Endodermal cell (in vitro differentiated cells): ENCODE data around the gene PIGV. TPM values are rescaled to one million over a fixed set of nuclear protein-coding genes. Genes with fewer than 3 reads are reported as not detected.
A peak's percentile ranks its signal among the peaks of the same experiment; 100 is the strongest.

Source experiments
- DNase-seq: peaks from one replicate; pipeline ENCODE4 v3.0.0-alpha.2; 2017
- H3K27ac ChIP-seq: 2 replicates; pipeline ENCODE4 v1.5.1; 2013; ENCODE audit warnings: mild to moderate bottlenecking, low read depth, low read length, moderate library complexity
- H3K27me3 ChIP-seq: 2 replicates; pipeline ENCODE4 v1.6.1; 2013; ENCODE audit warnings: mild to moderate bottlenecking, low read length, moderate library complexity; ENCODE audit not compliant: insufficient read depth, control insufficient read depth, poor library complexity, severe bottlenecking
- H3K36me3 ChIP-seq: 2 replicates; pipeline ENCODE4 v1.7.0; 2013; ENCODE audit warnings: mild to moderate bottlenecking, low read length, moderate library complexity; ENCODE audit not compliant: control insufficient read depth, insufficient read depth
- H3K4me1 ChIP-seq: one replicate; pipeline ENCODE4 v1.7.0; 2013; ENCODE audit warnings: low read length; ENCODE audit not compliant: control insufficient read depth, insufficient read depth
- H3K4me3 ChIP-seq: 2 replicates; pipeline ENCODE4 v1.5.1; 2013; ENCODE audit warnings: mild to moderate bottlenecking, low read length, moderate library complexity
- H3K9ac ChIP-seq: 2 replicates; pipeline ENCODE4 v1.6.1; 2013; ENCODE audit warnings: mild to moderate bottlenecking, low read length, moderate library complexity; ENCODE audit not compliant: poor library complexity, severe bottlenecking; ENCODE audit errors: extremely low read depth
- H3K9me3 ChIP-seq: 2 replicates; pipeline ENCODE4 v1.6.1; 2013; ENCODE audit warnings: mild to moderate bottlenecking, low read length, moderate library complexity; ENCODE audit not compliant: control insufficient read depth
- H3K27ac Mint-ChIP-seq: 2 replicates; pipeline ENCODE4 v1.8.0; 2020; ENCODE audit warnings: mixed read lengths
- H3K27me3 Mint-ChIP-seq: 2 replicates; pipeline ENCODE4 v1.8.0; 2021; ENCODE audit warnings: mild to moderate bottlenecking, mixed read lengths; ENCODE audit not compliant: insufficient read depth
- H3K36me3 Mint-ChIP-seq: 2 replicates; pipeline ENCODE4 v1.8.0; 2020; ENCODE audit warnings: low read depth, mixed read lengths
- H3K4me1 Mint-ChIP-seq: 2 replicates; pipeline ENCODE4 v1.8.0; 2020; ENCODE audit warnings: mixed read lengths
- H3K4me3 Mint-ChIP-seq: 2 replicates; pipeline ENCODE4 v1.8.0; 2020; ENCODE audit warnings: mild to moderate bottlenecking, moderate library complexity, mixed read lengths
- H3K9me3 Mint-ChIP-seq: 2 replicates; pipeline ENCODE4 v1.8.0; 2020; ENCODE audit warnings: mild to moderate bottlenecking, mixed read lengths
- WGBS, 2 experiments: methylation state at CpG; one replicate each; pipeline versions ENCODE4 v1.1.5 to v1.1.7; 2013; ENCODE audit warnings: missing lambda C conversion rate in 2 of 2, mixed read lengths in 1 of 2; ENCODE audit not compliant: insufficient coverage in 1 of 2, insufficient read length in 1 of 2; 5-methylcytosine and 5-hydroxymethylcytosine counted together
- total RNA-seq, 2 donors: library from RNA; stranded (reverse); fragmentation: NEBNext Ultra II Directional in 1 of 2; extraction: Animal tissue kit (Norgen Biotek cat#: 25700) in 1 of 2; gene quantifications; 2 replicates in 1 of 2; 3 replicates in 1 of 2; pipeline ENCODE4 v1.2.1, GENCODE V29; 2021
- TF ChIP-seq, protein P1 (sequence below): fragments of 200-600 bp; sonication (generic); conservative IDR thresholded peaks from 2 replicates; pipeline ENCODE4 v1.5.0; 2021; ENCODE audit warnings: antibody characterized with exemption, mild to moderate bottlenecking

PIGV gene
- total RNA-seq, 2 donors from 2014 or later, result 12.7 to 14.6 TPM

DNA sequence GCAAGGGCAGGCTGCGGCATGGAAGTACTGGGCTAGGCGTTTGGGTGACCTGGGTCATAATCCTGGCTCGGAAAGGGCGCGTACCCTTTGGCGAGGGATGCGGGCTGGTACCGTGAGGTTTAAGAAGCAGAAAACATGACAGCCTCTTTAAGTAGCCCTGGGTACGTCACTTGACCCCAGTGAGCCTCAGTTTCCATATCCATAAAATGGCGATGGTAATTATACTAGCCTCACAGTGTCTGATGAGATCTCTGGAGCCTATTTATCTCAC is 700 bp downstream of the PIGV start:
- Histone ChIP-seq H3K9ac (peak overlapping the region; percentile 63), H3K27ac (peak overlapping the region; percentile 88), H3K4me1 (peaks cover 37% of the 10 kb centered on the region), H3K36me3 (peaks cover 3% of the 10 kb centered on the region), H3K4me3 (peak overlapping the region; percentile 88), H3K27me3 (no peaks in the 10 kb centered on the region), H3K9me3 (no peaks in the 10 kb centered on the region)
- WGBS, 2 experiments, result 50 to 58% methylated on average over 10 of the region's 10 CpGs
- H3K36me3 Mint-ChIP-seq, result peaks cover 2% of the 10 kb centered on the region
- DNase-seq, result no peak
- TF ChIP-seq, protein P1, sequence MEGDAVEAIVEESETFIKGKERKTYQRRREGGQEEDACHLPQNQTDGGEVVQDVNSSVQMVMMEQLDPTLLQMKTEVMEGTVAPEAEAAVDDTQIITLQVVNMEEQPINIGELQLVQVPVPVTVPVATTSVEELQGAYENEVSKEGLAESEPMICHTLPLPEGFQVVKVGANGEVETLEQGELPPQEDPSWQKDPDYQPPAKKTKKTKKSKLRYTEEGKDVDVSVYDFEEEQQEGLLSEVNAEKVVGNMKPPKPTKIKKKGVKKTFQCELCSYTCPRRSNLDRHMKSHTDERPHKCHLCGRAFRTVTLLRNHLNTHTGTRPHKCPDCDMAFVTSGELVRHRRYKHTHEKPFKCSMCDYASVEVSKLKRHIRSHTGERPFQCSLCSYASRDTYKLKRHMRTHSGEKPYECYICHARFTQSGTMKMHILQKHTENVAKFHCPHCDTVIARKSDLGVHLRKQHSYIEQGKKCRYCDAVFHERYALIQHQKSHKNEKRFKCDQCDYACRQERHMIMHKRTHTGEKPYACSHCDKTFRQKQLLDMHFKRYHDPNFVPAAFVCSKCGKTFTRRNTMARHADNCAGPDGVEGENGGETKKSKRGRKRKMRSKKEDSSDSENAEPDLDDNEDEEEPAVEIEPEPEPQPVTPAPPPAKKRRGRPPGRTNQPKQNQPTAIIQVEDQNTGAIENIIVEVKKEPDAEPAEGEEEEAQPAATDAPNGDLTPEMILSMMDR, result no peak
- peak overlapping the region; percentile 79 for H3K4me3 Mint-ChIP-seq
- peak overlapping the region; percentile 84 for H3K27ac Mint-ChIP-seq
- no peaks in the 10 kb centered on the region for H3K27me3 Mint-ChIP-seq
- no peaks in the 10 kb centered on the region for H3K9me3 Mint-ChIP-seq
- peaks cover 65% of the 10 kb centered on the region for H3K4me1 Mint-ChIP-seq

DNA sequence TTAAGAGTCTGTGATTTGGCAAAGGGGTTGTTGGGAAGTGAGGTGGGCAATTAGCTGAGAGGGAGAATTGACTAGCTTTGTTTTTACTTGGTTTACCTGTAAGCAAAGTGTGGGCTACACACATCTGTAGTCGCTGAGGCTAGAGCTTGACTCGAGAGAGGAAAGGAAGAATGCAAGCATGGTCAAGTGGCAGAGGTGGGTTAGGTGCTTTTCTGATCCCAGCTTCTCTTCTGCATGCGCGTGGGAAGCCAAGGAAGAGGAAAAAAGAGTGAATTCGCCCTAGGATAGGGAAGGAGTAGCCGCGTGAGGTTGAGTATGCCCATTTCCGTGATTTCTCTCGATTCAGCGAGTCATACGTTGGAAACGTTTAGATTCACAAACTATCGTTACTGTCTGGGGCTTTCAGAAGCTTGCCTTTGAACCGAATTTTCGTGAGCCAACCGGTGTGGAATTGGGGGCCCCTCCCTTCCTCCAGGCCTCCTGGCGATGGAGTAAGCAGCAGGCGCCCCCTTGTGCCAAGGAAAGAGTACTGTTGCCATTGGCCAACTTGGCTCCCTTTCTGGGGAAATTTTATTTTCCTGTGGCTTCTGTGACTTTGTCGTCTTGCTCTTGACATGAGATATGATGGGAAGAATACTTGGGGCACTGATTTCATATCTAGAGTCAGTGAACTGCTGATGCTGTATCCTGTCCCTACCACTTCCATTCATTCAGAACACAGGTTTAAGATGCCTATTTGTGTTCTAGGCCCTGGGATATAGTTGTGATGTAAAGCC is 1.3 kb downstream of the PIGV start:
- Histone ChIP-seq H3K36me3 (peaks cover 2% of the 10 kb centered on the region), H3K9ac (peak overlapping the region; percentile 63), H3K4me3 (peak overlapping the region; percentile 88), H3K27me3 (no peaks in the 10 kb centered on the region), H3K9me3 (no peaks in the 10 kb centered on the region), H3K27ac (no peak overlapping the region), H3K4me1 (peaks cover 32% of the 10 kb centered on the region)
- TF ChIP-seq, protein P1, result peak; percentile 98
- H3K9me3 Mint-ChIP-seq, result no peaks in the 10 kb centered on the region
- 13 to 18% methylated on average over 17 to 19 of the region's 19 CpGs for WGBS, 2 experiments
- peaks cover 60% of the 10 kb centered on the region for H3K4me1 Mint-ChIP-seq
- peaks cover 5% of the 10 kb centered on the region for H3K36me3 Mint-ChIP-seq
- peak; percentile 91 for DNase-seq
- H3K27me3 Mint-ChIP-seq, result no peaks in the 10 kb centered on the region
- peak overlapping the region; percentile 79 for H3K4me3 Mint-ChIP-seq
- peak overlapping the region; percentile 84 for H3K27ac Mint-ChIP-seq

DNA sequence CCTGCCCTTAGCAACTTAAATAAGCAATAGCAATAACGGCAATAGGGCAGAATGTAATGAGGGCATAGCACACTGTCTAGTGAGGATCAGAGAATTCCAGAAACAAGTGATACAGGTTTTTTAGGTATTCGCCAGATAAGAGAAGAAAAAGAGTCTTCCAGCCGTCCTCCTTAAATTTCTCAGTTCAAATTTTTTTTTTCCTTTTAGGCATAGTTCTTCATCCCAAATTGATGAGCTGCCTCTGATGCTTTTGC is 1.8 kb downstream of the PIGV start:
- 82 to 85% methylated on average over 2 to 3 of the region's 3 CpGs for WGBS, 2 experiments
- Histone ChIP-seq H3K36me3 (peaks cover 7% of the 10 kb centered on the region), H3K4me1 (peaks cover 29% of the 10 kb centered on the region), H3K27ac (no peak overlapping the region), H3K4me3 (no peak overlapping the region), H3K9ac (no peak overlapping the region), H3K27me3 (no peaks in the 10 kb centered on the region), H3K9me3 (no peaks in the 10 kb centered on the region)
- peaks cover 10% of the 10 kb centered on the region for H3K36me3 Mint-ChIP-seq
- H3K4me3 Mint-ChIP-seq, result no peak overlapping the region
- TF ChIP-seq, protein P1, result no peak
- H3K27me3 Mint-ChIP-seq, result no peaks in the 10 kb centered on the region
- peaks cover 56% of the 10 kb centered on the region for H3K4me1 Mint-ChIP-seq
- no peaks in the 10 kb centered on the region for H3K9me3 Mint-ChIP-seq
- DNase-seq, result no peak
- H3K27ac Mint-ChIP-seq, result no peak overlapping the region
